Adipose tissue (tissue), 3 donors: Measurements from ENCODE around the gene NAV2. TPM values are rescaled to one million over a fixed set of nuclear protein-coding genes. Genes with fewer than 3 reads are reported as not detected.
"Not testable (repeated sequence)": the region's sequence is repeated elsewhere in the genome, so short reads cannot be mapped to it uniquely, and the experiment has no call there.

Source experiments
- H3K27ac ChIP-seq: one replicate; pipeline ENCODE4 v1.5.1; 2013; ENCODE audit warnings: low read depth, low read length
- WGBS, 3 donors: extraction: QIAGEN DNeasy Blood & Tissue Kit; methylation state at CpG; one replicate each; pipeline ENCODE4 v1.1.7; 2013; 5-methylcytosine and 5-hydroxymethylcytosine counted together
- polyA plus RNA-seq, 3 donors: library from polyadenylated mRNA; stranded (reverse); fragments of 200-250 nt; gene quantifications; one replicate each; pipeline ENCODE4 v1.2.3, GENCODE V29; 2013
- donor health status: healthy with polysubstance abuse.
- donor health status: Bipolar disorder and iron deficiency.
- donor health status: healthy.

The NAV2 gene
- polyA plus RNA-seq, 3 donors = 3.9 to 5.1 (median 4.8) TPM

GRCh38 chr11:20118209-20118608 lies 405.6 kb downstream of the NAV2 start:
- H3K27ac ChIP-seq = no peak overlapping the region
- 94 to 97% (median 96%) methylated on average over 15 of the region's 15 CpGs for WGBS, 3 donors

GRCh38 chr11:20119315-20119714 lies 406.7 kb downstream of the NAV2 start:
- 91 to 94% (median 92%) methylated on average over 12 of the region's 12 CpGs for WGBS, 3 donors
- no peak overlapping the region for H3K27ac ChIP-seq

- H3K27ac ChIP-seq = no peak overlapping the region
- WGBS, 3 donors = 92 to 93% (median 92%) methylated on average over 7 of the region's 7 CpGs
Measured at GRCh38 chr11:20120134-20120925, 407.7 kb downstream of the NAV2 start.

GRCh38 chr11:20122131-20122530 lies 409.5 kb downstream of the NAV2 start:
- no peak overlapping the region for H3K27ac ChIP-seq
- WGBS, 3 donors = 68 to 87% (median 86%) methylated on average over 3 of the region's 3 CpGs

- H3K27ac ChIP-seq = no peak overlapping the region
- WGBS, 3 donors = 74 to 80% (median 79%) methylated on average over 6 of the region's 6 CpGs
Measured at GRCh38 chr11:20125927-20126326, 413.3 kb downstream of the NAV2 start.

GRCh38 chr11:20126724-20127123 lies 414.1 kb downstream of the NAV2 start:
- 78 to 86% (median 85%) methylated on average over 8 of the region's 8 CpGs for WGBS, 3 donors
- H3K27ac ChIP-seq = no peak overlapping the region

- no peak overlapping the region for H3K27ac ChIP-seq
- 62 to 65% (median 63%) methylated on average over 16 of the region's 16 CpGs for WGBS, 3 donors
Measured at GRCh38 chr11:20127671-20128527, 415.3 kb downstream of the NAV2 start.

GRCh38 chr11:20128528-20128825 lies 415.8 kb downstream of the NAV2 start:
- not testable (repeated sequence) for H3K27ac ChIP-seq
- 86 to 90% (median 87%) methylated on average over 7 of the region's 7 CpGs for WGBS, 3 donors

- WGBS, 3 donors = 75 to 86% (median 85%) methylated on average over 4 of the region's 4 CpGs
Measured at GRCh38 chr11:20129665-20130064, 417.0 kb downstream of the NAV2 start.

GRCh38 chr11:20131788-20132666 lies 419.4 kb downstream of the NAV2 start:
- WGBS, 3 donors = 8 to 14% (median 12%) methylated on average over 51 of the region's 51 CpGs
- H3K27ac ChIP-seq = no peak overlapping the region

More at GRCh38 chr11:20129665-20130064, 417.0 kb downstream of the NAV2 start:
- H3K27ac ChIP-seq = no peak overlapping the region

GRCh38 chr11:20132667-20133039 lies 420.0 kb downstream of the NAV2 start:
- 39 to 43% (median 42%) methylated on average over 8 of the region's 8 CpGs for WGBS, 3 donors

GRCh38 chr11:20134991-20135736 lies 422.5 kb downstream of the NAV2 start:
- 78 to 85% (median 82%) methylated on average over 5 of the region's 5 CpGs for WGBS, 3 donors
- H3K27ac ChIP-seq = no peak overlapping the region

More at GRCh38 chr11:20132667-20133039, 420.0 kb downstream of the NAV2 start:
- no peak overlapping the region for H3K27ac ChIP-seq

- H3K27ac ChIP-seq = no peak overlapping the region
Measured at GRCh38 chr11:20137637-20138036, 425.0 kb downstream of the NAV2 start.

GRCh38 chr11:20138707-20139106 lies 426.1 kb downstream of the NAV2 start:
- WGBS, 3 donors = 76 to 83% (median 82%) methylated on average over 4 of the region's 4 CpGs

GRCh38 chr11:20154381-20154780 lies 441.7 kb downstream of the NAV2 start:
- 74 to 100% (median 85%) methylated on average over 1 of the region's 1 CpG for WGBS, 3 donors

More at GRCh38 chr11:20138707-20139106, 426.1 kb downstream of the NAV2 start:
- H3K27ac ChIP-seq = no peak overlapping the region

GRCh38 chr11:20155683-20156279 lies 443.1 kb downstream of the NAV2 start:
- WGBS, 3 donors = 5 to 8% (median 6%) methylated on average over 19 of the region's 19 CpGs
- no peak overlapping the region for H3K27ac ChIP-seq

More at GRCh38 chr11:20154381-20154780, 441.7 kb downstream of the NAV2 start:
- no peak overlapping the region for H3K27ac ChIP-seq

GRCh38 chr11:20156280-20156875 lies 443.7 kb downstream of the NAV2 start:
- WGBS, 3 donors = 2 to 4% (median 3%) methylated on average over 47 to 51 of the region's 51 CpGs

More at GRCh38 chr11:20156280-20156875, 443.7 kb downstream of the NAV2 start:
- H3K27ac ChIP-seq = no peak overlapping the region
